PC-3 (cell line): Measurements from ENCODE around the gene RFTN1.

Experiments
- CTCF ChIP-seq: fragments of 300-600 bp; sonication (generic); conservative IDR thresholded peaks from 2 replicates; pipeline ENCODE4 v1.5.1; 2017; ENCODE audit warnings: antibody characterized with exemption, low read depth, mild to moderate bottlenecking, low read length
- EZH2 ChIP-seq: fragments of 300-600 bp; sonication (generic); IDR thresholded peaks from one replicate; pipeline ENCODE4 v1.6.1; 2017; ENCODE audit warnings: antibody characterized with exemption, mild to moderate bottlenecking, low read length; ENCODE audit not compliant: unreplicated experiment
- EZH2phosphoT487 ChIP-seq: fragments of 300-600 bp; sonication (generic); IDR thresholded peaks from 2 replicates; pipeline ENCODE4 v1.6.1; 2018; ENCODE audit warnings: mild to moderate bottlenecking, antibody characterized with exemption, low read length, borderline replicate concordance

GRCh38 chr3:16329036-16329825 lies 184.3 kb downstream of the RFTN1 start:
- TF ChIP-seq CTCF (no peak), EZH2 (no peak), EZH2phosphoT487 (no peak)
